ENCODE data around the gene LGSN. TPM values are rescaled to one million over a fixed set of nuclear protein-coding genes. Genes with fewer than 3 reads are reported as not detected.

Gene LGSN, protein sequence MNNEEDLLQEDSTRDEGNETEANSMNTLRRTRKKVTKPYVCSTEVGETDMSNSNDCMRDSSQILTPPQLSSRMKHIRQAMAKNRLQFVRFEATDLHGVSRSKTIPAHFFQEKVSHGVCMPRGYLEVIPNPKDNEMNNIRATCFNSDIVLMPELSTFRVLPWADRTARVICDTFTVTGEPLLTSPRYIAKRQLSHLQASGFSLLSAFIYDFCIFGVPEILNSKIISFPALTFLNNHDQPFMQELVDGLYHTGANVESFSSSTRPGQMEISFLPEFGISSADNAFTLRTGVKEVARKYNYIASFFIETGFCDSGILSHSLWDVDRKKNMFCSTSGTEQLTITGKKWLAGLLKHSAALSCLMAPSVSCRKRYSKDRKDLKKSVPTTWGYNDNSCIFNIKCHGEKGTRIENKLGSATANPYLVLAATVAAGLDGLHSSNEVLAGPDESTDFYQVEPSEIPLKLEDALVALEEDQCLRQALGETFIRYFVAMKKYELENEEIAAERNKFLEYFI
- not detected in 2 replicates for total RNA-seq

DNA sequence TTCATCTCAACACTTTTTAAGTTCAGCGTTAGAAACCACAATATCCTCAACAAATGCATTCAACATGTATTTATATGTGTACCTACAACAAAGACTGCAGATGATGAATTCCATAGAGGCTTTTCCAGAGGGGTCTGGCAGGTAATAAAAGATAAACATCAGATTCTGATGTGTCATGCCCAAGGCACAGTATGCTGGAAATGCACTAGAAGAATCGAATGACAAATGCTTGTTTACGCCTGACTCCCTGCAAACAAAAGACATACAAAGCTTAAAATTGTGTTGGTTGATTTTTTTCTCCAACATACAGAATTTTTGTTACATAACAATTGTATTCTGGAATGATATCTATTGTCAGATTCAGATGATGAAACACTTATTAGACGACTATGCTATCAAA lies at the start of gene LGSN:
Gene LGSN (minus strand): TSS at position 45 of the 400 bp plus-strand sequence. CDS start 40 bp downstream, at position 5.

Other genes starting within 250 kb of the LGSN start
- gene FKBP1C, start 108.5 kb downstream of the LGSN start, total RNA-seq, result under 0.01 and 0.16 TPM in 2 replicates

Data from cardiac atrium fibroblast (primary cell).